ENCODE data around the gene TMEM178B. TPM values are rescaled to one million over a fixed set of nuclear protein-coding genes. Genes with fewer than 3 reads are reported as not detected.
"Not testable (repeated sequence)": the region's sequence is repeated elsewhere in the genome, so short reads cannot be mapped to it uniquely, and the experiment has no call there.

Gene TMEM178B
- total RNA-seq, 1 experiment from 2014 or later = 0.73 TPM

- Histone ChIP-seq H3K4me3 (peak overlapping the region; percentile 33), H3K27me3 (no peaks in the 10 kb centered on the region), H3K27ac (peak overlapping the region; percentile 94), H3K36me3 (no peaks in the 10 kb centered on the region), H3K4me1 (peaks cover 51% of the 10 kb centered on the region), H3K9me3 (replicated peaks) (no peaks in the 10 kb centered on the region; the same call in 1 of the 2 replicates)
- peak; percentile 87 to 92 for DNase-seq
Observed at GRCh38 chr7:141362580-141363435, 288.9 kb downstream of the TMEM178B start.

GRCh38 chr7:141363748-141364147 lies 289.9 kb downstream of the TMEM178B start:
- H3K4me1 ChIP-seq = peaks cover 51% of the 10 kb centered on the region
- H3K9me3 ChIP-seq (replicated peaks) = no peaks in the 10 kb centered on the region; the same call in 1 of the 2 replicates
- peak overlapping the region; percentile 94 for H3K27ac ChIP-seq
- DNase-seq = no peak
- no peaks in the 10 kb centered on the region for H3K36me3 ChIP-seq
- no peak overlapping the region for H3K4me3 ChIP-seq
- H3K27me3 ChIP-seq = no peaks in the 10 kb centered on the region

GRCh38 chr7:141366091-141366621 lies 292.3 kb downstream of the TMEM178B start:
- H3K9me3 ChIP-seq (replicated peaks) = no peaks in the 10 kb centered on the region; the same call in 1 of the 2 replicates
- peaks cover 41% of the 10 kb centered on the region for H3K4me1 ChIP-seq
- no peaks in the 10 kb centered on the region for H3K27me3 ChIP-seq
- peak overlapping the region; percentile 42 for H3K4me3 ChIP-seq
- DNase-seq = peak; percentile 68 to 74
- H3K27ac ChIP-seq = peak overlapping the region; percentile 97
- H3K36me3 ChIP-seq = no peaks in the 10 kb centered on the region

GRCh38 chr7:141369422-141369821 lies 295.6 kb downstream of the TMEM178B start:
- Histone ChIP-seq H3K27ac (no peak overlapping the region), H3K9me3 (replicated peaks) (no peaks in the 10 kb centered on the region), H3K36me3 (no peaks in the 10 kb centered on the region), H3K4me1 (peaks cover 18% of the 10 kb centered on the region), H3K27me3 (no peaks in the 10 kb centered on the region), H3K4me3 (no peak overlapping the region)
- DNase-seq = no peak

GRCh38 chr7:141370178-141370577 lies 296.3 kb downstream of the TMEM178B start:
- Histone ChIP-seq H3K9me3 (replicated peaks) (no peaks in the 10 kb centered on the region), H3K27me3 (no peaks in the 10 kb centered on the region), H3K4me1 (peaks cover 18% of the 10 kb centered on the region), H3K36me3 (no peaks in the 10 kb centered on the region), H3K4me3 (no peak overlapping the region), H3K27ac (no peak overlapping the region)
- no peak for DNase-seq

- Histone ChIP-seq H3K4me1 (peaks cover 15% of the 10 kb centered on the region), H3K27ac (no peak overlapping the region), H3K9me3 (replicated peaks) (no peaks in the 10 kb centered on the region), H3K27me3 (no peaks in the 10 kb centered on the region), H3K4me3 (no peak overlapping the region), H3K36me3 (no peaks in the 10 kb centered on the region)
- DNase-seq = no peak
Observed at GRCh38 chr7:141370650-141371049, 296.8 kb downstream of the TMEM178B start.

GRCh38 chr7:141374425-141374824 lies 300.6 kb downstream of the TMEM178B start:
- Histone ChIP-seq H3K4me3 (no peak overlapping the region), H3K9me3 (replicated peaks) (no peaks in the 10 kb centered on the region), H3K36me3 (no peaks in the 10 kb centered on the region), H3K4me1 (no peaks in the 10 kb centered on the region), H3K27me3 (no peaks in the 10 kb centered on the region), H3K27ac (no peak overlapping the region)
- no peak for DNase-seq

GRCh38 chr7:141375442-141375841 lies 301.6 kb downstream of the TMEM178B start:
- H3K27me3 ChIP-seq = no peaks in the 10 kb centered on the region
- no peak overlapping the region for H3K27ac ChIP-seq
- H3K4me3 ChIP-seq = no peak overlapping the region
- DNase-seq = no peak
- H3K36me3 ChIP-seq = no peaks in the 10 kb centered on the region
- no peaks in the 10 kb centered on the region for H3K9me3 ChIP-seq (replicated peaks)
- H3K4me1 ChIP-seq = no peaks in the 10 kb centered on the region

- Histone ChIP-seq H3K27me3 (no peaks in the 10 kb centered on the region), H3K9me3 (replicated peaks) (no peaks in the 10 kb centered on the region), H3K36me3 (no peaks in the 10 kb centered on the region), H3K4me1 (no peaks in the 10 kb centered on the region), H3K4me3 (no peak overlapping the region), H3K27ac (no peak overlapping the region)
- DNase-seq = no peak
Observed at GRCh38 chr7:141377906-141378305, 304.0 kb downstream of the TMEM178B start.

- Histone ChIP-seq H3K9me3 (replicated peaks) (0 out of 2 replicates have a peak, but pooled peaks cover under 1% of the 10 kb centered on the region), H3K4me3 (no peak overlapping the region), H3K27me3 (no peaks in the 10 kb centered on the region), H3K27ac (no peak overlapping the region), H3K36me3 (no peaks in the 10 kb centered on the region), H3K4me1 (no peaks in the 10 kb centered on the region)
- DNase-seq = no peak
Observed at GRCh38 chr7:141378405-141378804, 304.5 kb downstream of the TMEM178B start.

GRCh38 chr7:141381794-141382427 lies 308.0 kb downstream of the TMEM178B start:
- Histone ChIP-seq H3K27ac (no peak overlapping the region), H3K36me3 (no peaks in the 10 kb centered on the region), H3K4me1 (no peaks in the 10 kb centered on the region), H3K9me3 (replicated peaks) (0 out of 2 replicates have a peak, but pooled peaks cover 4% of the 10 kb centered on the region), H3K4me3 (no peak overlapping the region), H3K27me3 (no peaks in the 10 kb centered on the region)
- DNase-seq = no peak

- not testable (repeated sequence) for H3K27me3 ChIP-seq; H3K36me3 ChIP-seq; DNase-seq; H3K4me3 ChIP-seq; H3K9me3 ChIP-seq (replicated peaks); H3K27ac ChIP-seq; H3K4me1 ChIP-seq
Observed at GRCh38 chr7:141383356-141383755, 309.5 kb downstream of the TMEM178B start.

- DNase-seq = no peak
- Histone ChIP-seq H3K27ac (no peak overlapping the region), H3K36me3 (no peaks in the 10 kb centered on the region), H3K27me3 (no peaks in the 10 kb centered on the region), H3K4me3 (no peak overlapping the region), H3K9me3 (replicated peaks) (0 out of 2 replicates have a peak, but pooled peaks cover 4% of the 10 kb centered on the region), H3K4me1 (no peaks in the 10 kb centered on the region)
Observed at GRCh38 chr7:141386881-141387280, 313.0 kb downstream of the TMEM178B start.

GRCh38 chr7:141387521-141388217 lies 313.8 kb downstream of the TMEM178B start:
- no peaks in the 10 kb centered on the region for H3K36me3 ChIP-seq
- 0 out of 2 replicates have a peak, but pooled peaks cover 4% of the 10 kb centered on the region for H3K9me3 ChIP-seq (replicated peaks)
- no peak overlapping the region for H3K4me3 ChIP-seq
- DNase-seq = no peak
- H3K27me3 ChIP-seq = no peaks in the 10 kb centered on the region
- no peak overlapping the region for H3K27ac ChIP-seq
- no peaks in the 10 kb centered on the region for H3K4me1 ChIP-seq

Data from SJCRH30 (cell line).